ENCODE data around the gene TINAGL1.

Gene TINAGL1

DNA sequence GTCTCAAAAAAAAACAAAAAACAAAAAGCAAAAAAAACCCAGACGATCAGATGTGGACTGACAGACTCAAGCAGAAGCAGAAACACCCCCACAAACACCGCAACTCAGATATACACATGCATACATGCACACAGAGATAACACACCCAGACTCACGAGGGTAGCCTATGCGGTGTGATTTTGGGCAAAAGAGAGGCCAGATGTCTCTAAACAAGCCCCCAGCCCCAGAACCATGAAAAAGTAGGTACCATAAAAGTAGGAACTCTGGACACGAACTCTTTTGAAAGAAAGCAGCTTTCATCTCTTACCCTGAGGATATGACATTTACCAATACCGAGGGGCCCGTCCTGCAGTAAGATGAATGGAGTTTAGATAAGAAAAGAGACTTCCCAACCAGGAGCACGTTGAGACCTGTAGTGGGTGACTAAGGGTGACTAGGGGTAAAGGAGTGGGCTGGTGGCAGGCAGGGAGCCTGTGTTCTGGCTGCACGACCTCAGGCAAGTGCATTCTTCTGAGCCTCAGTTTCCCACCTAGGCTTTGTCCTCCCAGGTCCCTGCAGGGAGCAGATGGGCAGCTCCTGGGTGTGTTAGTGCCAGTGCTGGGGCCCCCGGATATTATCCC is 1.5 kb upstream of the TINAGL1 start:
- no peak overlapping the region for H3K27ac ChIP-seq
- no peak for TF ChIP-seq CTCF (IDR thresholded peaks at IDR 0.05)
- no peak for TF ChIP-seq ZFX (IDR thresholded peaks at IDR 0.05; ENCODE audit: borderline replicate concordance)

DNA sequence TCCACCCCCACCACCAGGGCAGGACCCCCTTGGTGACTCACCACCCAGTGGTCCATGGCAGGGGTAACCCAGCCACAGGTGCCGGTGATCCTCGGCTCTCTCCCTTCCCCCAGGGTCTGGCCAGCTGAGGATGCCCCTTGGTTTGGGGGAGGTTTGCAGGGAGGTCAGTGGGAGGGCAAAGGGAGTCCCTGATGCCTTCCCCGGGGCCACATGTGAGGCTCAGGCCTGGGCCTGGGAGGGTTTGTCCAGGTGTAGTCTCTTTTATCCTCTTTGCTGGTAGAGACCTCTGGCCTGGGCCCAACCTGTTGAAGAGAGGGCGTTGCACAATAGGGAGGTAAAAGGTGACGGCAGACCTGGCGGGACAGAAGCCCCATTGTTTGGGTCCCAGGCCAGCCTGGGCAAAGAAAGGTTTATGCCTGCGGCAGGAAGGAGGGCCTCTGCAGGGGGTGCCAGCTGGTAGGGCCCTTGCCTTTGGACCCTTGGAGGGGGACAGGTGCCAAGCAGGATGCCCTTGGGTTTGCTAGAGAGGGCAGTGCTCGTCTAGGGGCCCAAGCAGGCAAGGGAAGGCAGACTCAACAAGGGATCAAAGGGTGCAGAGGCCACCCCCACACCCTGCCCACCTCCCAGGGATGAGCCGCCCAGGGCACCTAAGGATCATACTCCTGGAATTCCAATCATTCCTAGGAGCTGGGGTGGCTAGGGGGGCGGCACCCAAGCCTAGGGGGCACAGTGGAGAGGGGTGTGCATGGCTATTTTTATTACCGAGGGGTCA is 760 bp upstream of the TINAGL1 start:
- H3K27ac ChIP-seq, result no peak overlapping the region; the same call in 1 of the 2 replicates

GRCh38 chr1:31576743-31577455 is 584 bp downstream of the TINAGL1 start:
- TF ChIP-seq ZFX (IDR thresholded peaks at IDR 0.05; ENCODE audit: borderline replicate concordance), result no peak
- TF ChIP-seq CTCF (IDR thresholded peaks at IDR 0.05), result no peak
- peak overlapping the region; percentile 79 for H3K27ac ChIP-seq

More for the DNA sequence above, 760 bp upstream of the TINAGL1 start:
- TF ChIP-seq ZFX (IDR thresholded peaks at IDR 0.05; ENCODE audit: borderline replicate concordance), result no peak
- TF ChIP-seq CTCF (IDR thresholded peaks at IDR 0.05), result no peak

DNA sequence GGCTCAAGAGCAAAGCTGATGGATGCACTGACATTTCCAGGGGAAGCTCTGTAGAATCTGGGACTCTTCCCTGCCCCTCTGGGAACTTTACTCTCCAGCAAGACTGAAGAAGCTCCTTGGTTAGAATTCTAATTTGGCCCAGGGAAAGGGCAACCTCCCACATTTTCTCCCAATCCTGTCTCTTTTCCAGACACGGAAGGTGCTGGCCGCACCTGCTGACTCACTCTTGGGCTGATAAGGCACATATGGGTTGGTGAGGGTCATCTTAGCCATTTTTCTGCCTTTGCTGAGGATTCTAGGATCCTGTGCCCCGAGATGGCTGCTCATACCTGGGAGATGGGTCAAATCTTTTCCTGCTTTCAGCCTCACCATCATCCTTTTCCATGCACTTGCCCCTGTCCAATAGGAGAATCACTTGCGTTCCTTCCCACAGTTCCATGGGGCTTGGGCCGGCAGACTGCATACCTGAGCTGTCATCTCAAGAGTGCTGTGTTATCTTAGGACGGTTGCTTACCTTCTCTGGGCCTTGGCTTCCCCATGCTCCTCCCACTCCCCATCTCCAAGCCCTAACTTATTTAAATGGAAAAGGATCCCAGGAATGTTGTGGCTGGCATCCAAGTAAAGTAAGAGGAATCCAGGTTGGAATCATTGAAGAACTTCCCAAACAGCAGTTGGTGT is 1.3 kb downstream of the TINAGL1 start:
- H3K27ac ChIP-seq, result peak overlapping the region; percentile 79

GRCh38 chr1:31579374-31579773 is 3.1 kb downstream of the TINAGL1 start:
- H3K27ac ChIP-seq, result no peak overlapping the region

More for the DNA sequence above, 1.3 kb downstream of the TINAGL1 start:
- TF ChIP-seq ZFX (IDR thresholded peaks at IDR 0.05; ENCODE audit: borderline replicate concordance) (no peak), CTCF (IDR thresholded peaks at IDR 0.05) (no peak)

DNA sequence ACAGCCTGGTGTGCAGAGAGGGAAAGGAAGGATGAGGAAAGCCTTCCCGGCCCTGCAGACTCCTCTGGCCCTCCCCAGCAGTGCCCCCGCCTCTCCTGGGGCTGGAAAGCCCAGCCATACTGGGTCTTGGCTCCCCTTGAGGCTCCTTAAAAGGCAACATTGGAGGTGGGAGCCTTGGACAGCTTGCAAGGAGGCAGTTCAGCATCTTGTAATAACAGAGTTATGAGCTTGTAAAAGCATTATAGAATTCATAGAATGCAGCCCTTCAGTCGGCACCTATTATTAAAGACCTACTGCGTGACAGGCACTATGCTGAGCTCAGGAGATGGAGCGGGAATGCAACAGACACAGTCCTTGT is 4.2 kb downstream of the TINAGL1 start:
- no peak for TF ChIP-seq CTCF (IDR thresholded peaks at IDR 0.05)
- TF ChIP-seq ZFX (IDR thresholded peaks at IDR 0.05; ENCODE audit: borderline replicate concordance), result no peak
- H3K27ac ChIP-seq, result no peak overlapping the region

More at GRCh38 chr1:31579374-31579773, 3.1 kb downstream of the TINAGL1 start:
- TF ChIP-seq ZFX (IDR thresholded peaks at IDR 0.05; ENCODE audit: borderline replicate concordance) (no peak), CTCF (IDR thresholded peaks at IDR 0.05) (no peak)

All from 22Rv1 (cell line).